Osteoblast (primary cell): Measurements from ENCODE around the gene HSPA1A. TPM values are rescaled to one million over a fixed set of nuclear protein-coding genes. Genes with fewer than 3 reads are reported as not detected.
A peak's percentile ranks its signal among the peaks of the same experiment; 100 is the strongest.

Experiments used
- DNase-seq: peaks from one replicate; pipeline ENCODE4 v3.0.0; 2011; ENCODE audit warnings: low spot score, mixed read lengths; ENCODE audit not compliant: insufficient read length; ENCODE audit errors: missing footprints
- H2AFZ ChIP-seq: 2 replicates; pipeline ENCODE4 v1.6.0; 2011; ENCODE audit warnings: mild to moderate bottlenecking, low read length
- H3K27ac ChIP-seq: 2 replicates; pipeline ENCODE4 v1.5.1; 2011; ENCODE audit warnings: mild to moderate bottlenecking, low read depth, low read length, moderate library complexity
- H3K27me3 ChIP-seq: 2 replicates; pipeline ENCODE4 v1.6.0; 2012; ENCODE audit warnings: mild to moderate bottlenecking, control low read depth, inconsistent platforms, low read length, moderate library complexity; ENCODE audit not compliant: insufficient read depth
- H3K36me3 ChIP-seq: 2 replicates; pipeline ENCODE4 v1.5.1; 2011; ENCODE audit warnings: mild to moderate bottlenecking, low read length, control low read depth, moderate library complexity; ENCODE audit not compliant: insufficient read depth
- H3K4me1 ChIP-seq: 2 replicates; pipeline ENCODE4 v1.5.1; 2011; ENCODE audit warnings: mild to moderate bottlenecking, low read length, control low read depth, moderate library complexity; ENCODE audit not compliant: insufficient read depth
- H3K4me2 ChIP-seq: 2 replicates; pipeline ENCODE4 v1.6.0; 2011; ENCODE audit warnings: mild to moderate bottlenecking, low read length; ENCODE audit not compliant: insufficient read depth
- H3K4me3 ChIP-seq: fragments of 200-600 bp; sonication (generic); 3 replicates; pipeline ENCODE4 v1.5.1; 2012; ENCODE audit warnings: mild to moderate bottlenecking, low read length, inconsistent platforms; ENCODE audit not compliant: insufficient read depth
- H3K79me2 ChIP-seq: 2 replicates; pipeline ENCODE4 v1.6.0; 2012; ENCODE audit warnings: mild to moderate bottlenecking, low read length, control low read depth, inconsistent platforms; ENCODE audit not compliant: insufficient read depth
- H3K9me3 ChIP-seq: 2 replicates; pipeline ENCODE4 v1.5.1; 2011; ENCODE audit warnings: low read depth, low read length, control low read depth
- H4K20me1 ChIP-seq: 2 replicates; pipeline ENCODE4 v1.6.0; 2012; ENCODE audit warnings: mild to moderate bottlenecking, low read length, control low read depth; ENCODE audit not compliant: insufficient read depth
- CTCF ChIP-seq: IDR thresholded peaks from 2 replicates; pipeline ENCODE4 v1.5.1; 2011; ENCODE audit warnings: mild to moderate bottlenecking, low read depth, low read length, moderate library complexity; ENCODE audit errors: extremely low read depth
- total RNA-seq: library from RNA; depleted of rRNA; stranded (reverse); fragments of >200 nt; gene quantifications from 2 replicates; pipeline ENCODE4 v1.2.3, GENCODE V29; 2012

HSPA1A gene
- total RNA-seq, 1 donor: 36.9 TPM

- H2AFZ ChIP-seq: no peak overlapping the region
- DNase-seq: peak; percentile 61
- H3K27me3 ChIP-seq: no peaks in the 10 kb centered on the region
- H3K4me2 ChIP-seq: no peak overlapping the region
- H3K79me2 ChIP-seq: no peaks in the 10 kb centered on the region
- H3K27ac ChIP-seq: no peak overlapping the region
- H3K4me3 ChIP-seq: no peak overlapping the region
- H3K4me1 ChIP-seq: peaks cover 4% of the 10 kb centered on the region
- H4K20me1 ChIP-seq: no peaks in the 10 kb centered on the region
- no peaks in the 10 kb centered on the region for H3K9me3 ChIP-seq
- peaks cover 3% of the 10 kb centered on the region for H3K36me3 ChIP-seq
- no peak for TF ChIP-seq CTCF
Measured at GRCh38 chr6:31767096-31767645, 48.2 kb upstream of the HSPA1A start.

- Histone ChIP-seq H4K20me1 (no peaks in the 10 kb centered on the region), H3K4me2 (no peak overlapping the region), H3K27me3 (no peaks in the 10 kb centered on the region), H3K79me2 (no peaks in the 10 kb centered on the region), H3K36me3 (no peaks in the 10 kb centered on the region), H3K9me3 (no peaks in the 10 kb centered on the region), H3K27ac (no peak overlapping the region), H2AFZ (no peak overlapping the region), H3K4me3 (no peak overlapping the region), H3K4me1 (peaks cover 4% of the 10 kb centered on the region)
- no peak for TF ChIP-seq CTCF
- DNase-seq: peak; percentile 63
Measured at GRCh38 chr6:31768363-31769257, 46.7 kb upstream of the HSPA1A start.

DNA sequence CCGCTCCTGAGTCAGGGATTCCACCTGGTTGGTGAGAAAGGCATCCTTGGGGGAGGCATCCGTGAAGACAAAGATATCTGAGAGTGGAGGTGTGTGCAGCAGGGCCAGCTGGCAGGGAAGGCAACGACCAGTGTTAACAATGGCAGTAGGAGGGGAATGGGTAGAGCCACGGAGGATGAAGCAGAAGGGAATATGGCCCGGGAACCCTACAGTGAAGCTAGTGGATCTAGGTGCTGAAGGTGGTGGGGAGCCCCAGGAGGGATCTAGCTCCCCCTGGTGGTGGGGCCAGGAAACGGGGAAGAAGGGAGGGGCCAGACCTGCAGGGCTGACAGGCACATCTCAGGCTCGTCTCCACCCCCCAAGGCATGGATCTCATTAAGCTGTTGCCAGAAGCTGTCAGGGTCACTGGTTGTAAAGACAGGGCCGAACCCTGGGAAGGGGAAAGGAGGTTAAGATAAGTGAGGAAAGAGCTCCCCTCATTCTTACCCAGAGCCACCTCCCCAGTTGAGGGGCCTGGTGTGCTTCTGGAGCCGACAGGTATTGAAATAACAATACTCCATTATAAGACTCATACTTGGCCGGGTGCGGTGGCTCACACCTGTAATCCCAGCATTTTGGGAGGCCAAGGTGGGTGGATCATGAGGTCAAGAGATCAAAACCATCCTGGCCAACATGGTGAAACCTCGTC, 45.5 kb upstream of the HSPA1A start:
- H4K20me1 ChIP-seq: no peaks in the 10 kb centered on the region
- no peaks in the 10 kb centered on the region for H3K79me2 ChIP-seq
- no peak overlapping the region for H3K27ac ChIP-seq
- no peak overlapping the region for H3K4me2 ChIP-seq
- H2AFZ ChIP-seq: no peak overlapping the region
- no peaks in the 10 kb centered on the region for H3K27me3 ChIP-seq
- no peaks in the 10 kb centered on the region for H3K9me3 ChIP-seq
- peaks cover 4% of the 10 kb centered on the region for H3K4me1 ChIP-seq
- peak; percentile 85 for TF ChIP-seq CTCF
- peak; percentile 97 for DNase-seq
- H3K4me3 ChIP-seq: no peak overlapping the region
- H3K36me3 ChIP-seq: no peaks in the 10 kb centered on the region

DNA sequence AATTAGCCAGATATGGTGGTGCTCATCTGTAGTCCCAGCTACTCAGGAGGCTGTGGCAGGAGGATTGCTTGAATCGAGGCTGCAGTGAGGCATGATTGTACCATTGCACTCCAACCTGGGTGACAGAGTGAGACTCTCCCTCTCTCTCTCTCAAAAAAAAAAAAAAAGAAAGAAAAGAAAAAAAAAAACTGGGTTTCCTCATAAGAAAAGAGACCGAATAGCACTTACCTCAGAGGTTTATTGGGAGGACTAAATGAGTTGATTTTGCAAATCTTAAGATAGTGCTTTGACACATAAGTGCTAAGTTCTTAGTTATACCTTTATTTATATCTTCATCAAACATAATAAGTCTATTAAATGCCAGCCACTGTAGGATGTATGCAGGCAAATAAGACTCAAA, 44.5 kb upstream of the HSPA1A start:
- no peaks in the 10 kb centered on the region for H4K20me1 ChIP-seq
- no peak overlapping the region for H2AFZ ChIP-seq
- no peaks in the 10 kb centered on the region for H3K9me3 ChIP-seq
- no peak overlapping the region for H3K4me2 ChIP-seq
- peak; percentile 54 for DNase-seq
- H3K36me3 ChIP-seq: no peaks in the 10 kb centered on the region
- H3K27me3 ChIP-seq: no peaks in the 10 kb centered on the region
- peaks cover 4% of the 10 kb centered on the region for H3K4me1 ChIP-seq
- no peaks in the 10 kb centered on the region for H3K79me2 ChIP-seq
- H3K27ac ChIP-seq: no peak overlapping the region
- no peak for TF ChIP-seq CTCF
- no peak overlapping the region for H3K4me3 ChIP-seq
